Fibroblast of skin of left biceps (primary cell): ENCODE data around the gene CDC34.

Source experiments
- DNase-seq, 2 experiments: peaks; one replicate each; pipeline ENCODE4 v3.0.0-alpha.2; 2013; ENCODE audit warnings: low read depth in 2 of 2

Gene CDC34

GRCh38 chr19:588741-589692, 57.5 kb downstream of the CDC34 start:
- no peak for DNase-seq

DNA sequence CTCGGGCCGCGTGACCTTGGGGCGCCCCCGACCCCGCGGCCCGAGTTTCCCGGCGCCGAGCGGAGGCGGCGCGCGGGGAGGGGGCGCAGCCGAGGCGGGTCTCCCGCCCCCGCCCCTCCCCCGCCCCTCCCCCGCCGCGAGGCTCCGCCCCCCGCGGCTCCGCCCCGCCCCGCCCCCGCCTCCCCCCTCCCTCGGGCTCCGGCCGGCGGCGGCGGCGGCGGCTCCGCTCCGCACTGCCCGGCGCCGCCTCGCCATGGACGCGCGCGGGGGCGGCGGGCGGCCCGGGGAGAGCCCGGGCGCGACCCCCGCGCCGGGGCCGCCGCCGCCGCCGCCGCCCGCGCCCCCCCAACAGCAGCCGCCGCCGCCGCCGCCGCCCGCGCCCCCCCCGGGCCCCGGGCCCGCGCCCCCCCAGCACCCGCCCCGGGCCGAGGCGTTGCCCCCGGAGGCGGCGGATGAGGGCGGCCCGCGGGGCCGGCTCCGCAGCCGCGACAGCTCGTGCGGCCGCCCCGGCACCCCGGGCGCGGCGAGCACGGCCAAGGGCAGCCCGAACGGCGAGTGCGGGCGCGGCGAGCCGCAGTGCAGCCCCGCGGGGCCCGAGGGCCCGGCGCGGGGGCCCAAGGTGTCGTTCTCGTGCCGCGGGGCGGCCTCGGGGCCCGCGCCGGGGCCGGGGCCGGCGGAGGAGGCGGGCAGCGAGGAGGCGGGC, 58.3 kb downstream of the CDC34 start, which contains the start of gene HCN2:
Gene HCN2, plus strand, starts transcription at position 189 of the 703 bp plus-strand sequence. Its CDS starts 65 bp downstream, at position 254.
- DNase-seq, result no peak

GRCh38 chr19:590396-590745, 58.8 kb downstream of the CDC34 start:
- no peak for DNase-seq

DNA sequence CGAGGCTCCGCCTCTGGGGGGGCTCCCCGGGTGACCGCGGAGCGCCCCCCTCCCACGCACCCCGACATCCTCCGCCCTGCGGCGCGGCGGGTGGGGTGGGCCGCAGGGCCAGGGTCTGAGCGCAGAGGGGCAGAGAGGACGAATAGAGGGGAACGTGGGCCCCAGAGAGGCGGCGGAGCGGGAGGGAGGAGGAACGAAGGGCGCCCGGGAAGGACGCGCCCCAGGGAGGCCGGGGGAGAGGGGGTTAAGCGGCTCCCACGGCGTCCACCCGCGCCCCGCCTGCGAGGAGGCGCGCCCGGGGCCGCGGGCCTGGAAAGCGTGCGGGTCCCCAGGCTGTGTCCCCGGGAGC, 59.2 kb downstream of the CDC34 start:
- no peak for DNase-seq

- no peak for DNase-seq
Measured at GRCh38 chr19:591099-591958, 59.8 kb downstream of the CDC34 start.
